ENCODE measurements around the gene TNRC6C.

TNRC6C gene

GRCh38 chr17:78140169-78141051, 181.9 kb downstream of the TNRC6C start:
- DNase-seq, result peak; percentile 81 to 94

- DNase-seq, result no peak
These were observed 183.1 kb downstream of the TNRC6C start for GRCh38 chr17:78141437-78142118.

- DNase-seq, result no peak
These were observed 183.8 kb downstream of the TNRC6C start for GRCh38 chr17:78142119-78142861.

- DNase-seq, result no peak
These were observed 185.0 kb downstream of the TNRC6C start for GRCh38 chr17:78143214-78144146.

GRCh38 chr17:78144147-78144719, 185.7 kb downstream of the TNRC6C start:
- DNase-seq, result peak in 1 of 2 experiments; percentile 79

- no peak for DNase-seq
These were observed 186.5 kb downstream of the TNRC6C start for GRCh38 chr17:78144736-78145641.

GRCh38 chr17:78146471-78146869, 188.0 kb downstream of the TNRC6C start:
- no peak for DNase-seq

- no peak for DNase-seq
These were observed 188.4 kb downstream of the TNRC6C start for GRCh38 chr17:78146881-78147280.

- no peak for DNase-seq
These were observed 189.0 kb downstream of the TNRC6C start for GRCh38 chr17:78147315-78147998.

- no peak for DNase-seq
These were observed 189.9 kb downstream of the TNRC6C start for GRCh38 chr17:78148286-78149016.

- DNase-seq, result no peak
These were observed 193.1 kb downstream of the TNRC6C start for GRCh38 chr17:78151514-78152008.

GRCh38 chr17:78154903-78155811, 196.7 kb downstream of the TNRC6C start:
- no peak for DNase-seq

Measured in NCI-H446 (cell line).